GM23338 (cell line): ENCODE data around the gene CELA3A. TPM values are rescaled to one million over a fixed set of nuclear protein-coding genes. Genes with fewer than 3 reads are reported as not detected.

Source experiments
- ATAC-seq: fragments of 200-7000 bp; cut with Tn5 transposase; 3 replicates; pipeline ENCODE4 v1.9.1; 2020
- DNase-seq: peaks from one replicate; pipeline ENCODE4 v3.0.0-alpha.2; 2015; ENCODE audit warnings: low spot score
- H2AFZ ChIP-seq: fragments of 200-600 bp; sonication (generic); 2 replicates; pipeline ENCODE4 v1.8.0; 2016; ENCODE audit warnings: antibody characterized with exemption, mild to moderate bottlenecking, moderate library complexity
- H3F3A ChIP-seq: fragments of 200-600 bp; sonication (generic); replicated peaks from 2 replicates; pipeline ENCODE4 v1.8.0; 2017; ENCODE audit warnings: antibody characterized with exemption, mixed run types, low read depth
- H3K27ac ChIP-seq: fragments of 200-600 bp; sonication (generic); 2 replicates; pipeline ENCODE4 v1.6.1; 2016; ENCODE audit warnings: low read depth
- H3K27me3 ChIP-seq: fragments of 200-600 bp; sonication (generic); 2 replicates; pipeline ENCODE4 v1.8.0; 2016; ENCODE audit warnings: mild to moderate bottlenecking, mixed run types, moderate library complexity; ENCODE audit not compliant: insufficient read depth
- H3K36me3 ChIP-seq: fragments of 200-600 bp; sonication (generic); 2 replicates; pipeline ENCODE4 v1.8.0; 2016; ENCODE audit warnings: mild to moderate bottlenecking; ENCODE audit not compliant: insufficient read depth
- H3K4me1 ChIP-seq: fragments of 200-600 bp; sonication (generic); 2 replicates; pipeline ENCODE4 v1.8.0; 2016; ENCODE audit warnings: mild to moderate bottlenecking, moderate library complexity; ENCODE audit not compliant: insufficient read depth
- H3K4me2 ChIP-seq: fragments of 200-600 bp; sonication (generic); 2 replicates; pipeline ENCODE4 v1.7.1; 2017; ENCODE audit warnings: mixed run types
- H3K4me3 ChIP-seq: fragments of 200-600 bp; sonication (generic); 2 replicates; pipeline ENCODE4 v1.6.1; 2016; ENCODE audit warnings: mixed run types
- H3K79me2 ChIP-seq: fragments of 200-600 bp; sonication (generic); replicated peaks from 2 replicates; pipeline ENCODE4 v1.8.0; 2017; ENCODE audit warnings: mild to moderate bottlenecking; ENCODE audit not compliant: insufficient read depth
- H3K9me2 ChIP-seq: fragments of 200-600 bp; sonication (generic); 2 replicates; pipeline ENCODE4 v1.8.0; 2017; ENCODE audit not compliant: insufficient read depth
- H4K20me1 ChIP-seq: fragments of 200-600 bp; sonication (generic); replicated peaks from 2 replicates; pipeline ENCODE4 v1.8.0; 2017; ENCODE audit warnings: mild to moderate bottlenecking; ENCODE audit not compliant: insufficient read depth
- H3K27ac Mint-ChIP-seq: 2 replicates; pipeline ENCODE4 v1.8.0; 2020; ENCODE audit warnings: inconsistent platforms, mild to moderate bottlenecking, moderate library complexity, mixed read lengths
- H3K27me3 Mint-ChIP-seq: 3 replicates; pipeline ENCODE4 v1.8.0; 2022; ENCODE audit warnings: low read depth, mild to moderate bottlenecking, moderate library complexity, mixed read lengths, inconsistent platforms; ENCODE audit not compliant: insufficient read depth, poor library complexity
- H3K36me3 Mint-ChIP-seq: 3 replicates; pipeline ENCODE4 v1.8.0; 2021; ENCODE audit warnings: low read depth, mild to moderate bottlenecking, inconsistent platforms, moderate library complexity, mixed read lengths
- H3K4me1 Mint-ChIP-seq: 3 replicates; pipeline ENCODE4 v1.8.0; 2020; ENCODE audit warnings: mild to moderate bottlenecking, inconsistent platforms, mixed read lengths
- H3K4me3 Mint-ChIP-seq: 3 replicates; pipeline ENCODE4 v1.8.0; 2021; ENCODE audit warnings: moderate library complexity, mild to moderate bottlenecking, inconsistent platforms, mixed read lengths
- H3K9me3 Mint-ChIP-seq: 3 replicates; pipeline ENCODE4 v1.8.0; 2020; ENCODE audit warnings: moderate library complexity, mild to moderate bottlenecking, inconsistent platforms, mixed read lengths
- CREB1 ChIP-seq: fragments of 250-450 bp; sonication (Bioruptor Pico); IDR thresholded peaks from 2 replicates; pipeline ENCODE4 v1.5.0; 2020; ENCODE audit warnings: low read depth, mild to moderate bottlenecking, moderate library complexity
- EZH2 ChIP-seq: fragments of 200-600 bp; sonication (generic); IDR thresholded peaks from one replicate; pipeline ENCODE4 v1.8.0; 2017; ENCODE audit warnings: antibody characterized with exemption, mild to moderate bottlenecking, low read depth; ENCODE audit not compliant: unreplicated experiment
- EZH2phosphoT487 ChIP-seq: fragments of 200-600 bp; sonication (generic); IDR thresholded peaks from one replicate; pipeline ENCODE4 v1.8.1; 2018; ENCODE audit warnings: antibody characterized with exemption; ENCODE audit not compliant: unreplicated experiment
- JUNB ChIP-seq: IDR thresholded peaks from one replicate; pipeline ENCODE4 v1.6.1; 2016; ENCODE audit warnings: antibody characterized with exemption; ENCODE audit not compliant: unreplicated experiment
- NANOG ChIP-seq: IDR thresholded peaks from 2 replicates; pipeline ENCODE4 v1.6.1; 2016; ENCODE audit warnings: antibody characterized with exemption, borderline replicate concordance
- POLR2AphosphoS5 ChIP-seq: IDR thresholded peaks from 2 replicates; pipeline ENCODE4 v1.6.1; 2016; ENCODE audit warnings: antibody characterized with exemption, low read depth
- STAT1 ChIP-seq: IDR thresholded peaks from one replicate; pipeline ENCODE4 v1.6.1; 2016; ENCODE audit warnings: antibody characterized with exemption; ENCODE audit not compliant: unreplicated experiment
- ZNF114 ChIP-seq: fragments of 250-450 bp; sonication (Bioruptor Pico); IDR thresholded peaks from 2 replicates; pipeline ENCODE4 v1.5.0; 2020; ENCODE audit warnings: mild to moderate bottlenecking, moderate library complexity
- ZNF331 ChIP-seq: fragments of 250-450 bp; sonication (Bioruptor Pico); IDR thresholded peaks from 2 replicates; pipeline ENCODE4 v1.5.0; 2020; ENCODE audit warnings: low read depth, mild to moderate bottlenecking, moderate library complexity
- long read RNA-seq: library from polyadenylated mRNA; unstranded; transcript quantifications from one replicate; pipeline ENCODE4 v2.0.0, GENCODE V29; 2020; ENCODE audit not compliant: unreplicated experiment
- polyA plus RNA-seq: library from polyadenylated mRNA; unstranded; fragments of >200 nt; fragmentation: Nextera tagmentation; extraction: Ambion mirVana; gene quantifications from 2 replicates; pipeline ENCODE4 v1.2.1, GENCODE V29; 2016
- total RNA-seq: library from RNA; depleted of rRNA; stranded (reverse); fragments of >200 nt; shearing (Covaris generic); gene quantifications from 2 replicates; pipeline ENCODE4 v1.2.3, GENCODE V29; 2014; rRNA removed
- TF ChIP-seq, protein P1 (sequence below), 2 experiments: fragments of 200-600 bp in 1 of 2; sonication (generic) in 1 of 2; conservative IDR thresholded peaks; 2 replicates each; pipeline versions ENCODE4 v1.5.1 to v1.6.1; 2016 to 2017; ENCODE audit warnings: antibody characterized with exemption in 2 of 2, low read depth in 2 of 2, mild to moderate bottlenecking in 2 of 2, moderate library complexity in 1 of 2
- TF ChIP-seq, protein P2 (sequence below): fragments of 250-450 bp; sonication (Bioruptor Pico); IDR thresholded peaks from 2 replicates; pipeline ENCODE4 v1.5.0; 2020; ENCODE audit warnings: mild to moderate bottlenecking, moderate library complexity
- TF ChIP-seq, protein P3 (sequence below): IDR thresholded peaks from one replicate; pipeline ENCODE4 v1.6.1; 2018; ENCODE audit warnings: antibody characterized with exemption; ENCODE audit not compliant: unreplicated experiment
- TF ChIP-seq, protein P4 (sequence below): IDR thresholded peaks from 2 replicates; pipeline ENCODE4 v1.6.1; 2016; ENCODE audit warnings: antibody characterized with exemption

Gene CELA3A, protein sequence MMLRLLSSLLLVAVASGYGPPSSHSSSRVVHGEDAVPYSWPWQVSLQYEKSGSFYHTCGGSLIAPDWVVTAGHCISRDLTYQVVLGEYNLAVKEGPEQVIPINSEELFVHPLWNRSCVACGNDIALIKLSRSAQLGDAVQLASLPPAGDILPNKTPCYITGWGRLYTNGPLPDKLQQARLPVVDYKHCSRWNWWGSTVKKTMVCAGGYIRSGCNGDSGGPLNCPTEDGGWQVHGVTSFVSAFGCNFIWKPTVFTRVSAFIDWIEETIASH
- not detected in 2 replicates for total RNA-seq
- polyA plus RNA-seq = not detected in 2 replicates
- long read RNA-seq = 0 reads

DNA sequence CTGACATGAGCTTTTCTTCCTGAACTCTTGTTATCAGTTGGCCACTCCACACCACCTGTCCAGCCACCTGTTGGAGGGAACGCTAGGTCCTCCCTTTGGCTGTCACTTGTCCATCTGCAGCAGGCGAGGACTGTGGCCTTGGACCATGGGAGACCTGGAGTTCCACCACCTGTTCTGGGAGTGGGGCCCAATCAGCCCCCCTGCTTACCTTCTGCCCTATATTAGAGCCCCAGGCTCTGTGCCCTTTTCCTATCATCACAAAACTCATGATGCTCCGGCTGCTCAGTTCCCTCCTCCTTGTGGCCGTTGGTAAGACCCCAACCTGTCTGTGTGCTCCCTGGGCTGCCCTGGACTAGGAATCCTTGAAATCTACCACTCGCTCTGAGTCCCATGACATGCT, at the start of gene CELA3A:
Gene CELA3A, plus strand, starts transcription at position 249 of the 400 bp plus-strand sequence. Its CDS starts 18 bp downstream, at position 267.
- Mint-ChIP-seq H3K27me3 (peaks cover 2% of the 10 kb centered on the region), H3K36me3 (no peaks in the 10 kb centered on the region), H3K27ac (no peak within 1 kb of the TSS), H3K4me1 (peaks cover 9% of the 10 kb centered on the region), H3K9me3 (no peaks in the 10 kb centered on the region), H3K4me3 (no peak within 1 kb of the TSS)
- H3K9me2 ChIP-seq = no peaks in the 10 kb centered on the region
- H4K20me1 ChIP-seq = no peaks in the 10 kb centered on the region
- ATAC-seq = no peak
- H3K4me1 ChIP-seq = no peaks in the 10 kb centered on the region
- H3K27me3 ChIP-seq = no peaks in the 10 kb centered on the region
- no peaks in the 10 kb centered on the region for H3K36me3 ChIP-seq
- TF ChIP-seq ZNF331 (CRISPR knock-in tag) (no peak), NANOG (no peak), STAT1 (no peak), POLR2AphosphoS5 (no peak), EZH2phosphoT487 (no peak), JUNB (no peak), ZNF114 (CRISPR knock-in tag) (no peak), CREB1 (no peak), EZH2 (no peak)
- TF ChIP-seq, protein P1, sequence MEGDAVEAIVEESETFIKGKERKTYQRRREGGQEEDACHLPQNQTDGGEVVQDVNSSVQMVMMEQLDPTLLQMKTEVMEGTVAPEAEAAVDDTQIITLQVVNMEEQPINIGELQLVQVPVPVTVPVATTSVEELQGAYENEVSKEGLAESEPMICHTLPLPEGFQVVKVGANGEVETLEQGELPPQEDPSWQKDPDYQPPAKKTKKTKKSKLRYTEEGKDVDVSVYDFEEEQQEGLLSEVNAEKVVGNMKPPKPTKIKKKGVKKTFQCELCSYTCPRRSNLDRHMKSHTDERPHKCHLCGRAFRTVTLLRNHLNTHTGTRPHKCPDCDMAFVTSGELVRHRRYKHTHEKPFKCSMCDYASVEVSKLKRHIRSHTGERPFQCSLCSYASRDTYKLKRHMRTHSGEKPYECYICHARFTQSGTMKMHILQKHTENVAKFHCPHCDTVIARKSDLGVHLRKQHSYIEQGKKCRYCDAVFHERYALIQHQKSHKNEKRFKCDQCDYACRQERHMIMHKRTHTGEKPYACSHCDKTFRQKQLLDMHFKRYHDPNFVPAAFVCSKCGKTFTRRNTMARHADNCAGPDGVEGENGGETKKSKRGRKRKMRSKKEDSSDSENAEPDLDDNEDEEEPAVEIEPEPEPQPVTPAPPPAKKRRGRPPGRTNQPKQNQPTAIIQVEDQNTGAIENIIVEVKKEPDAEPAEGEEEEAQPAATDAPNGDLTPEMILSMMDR (conservative IDR thresholded peaks at IDR 0.05; ENCODE audit: low read depth in 2 of 2) = no peak
- TF ChIP-seq, protein P2, sequence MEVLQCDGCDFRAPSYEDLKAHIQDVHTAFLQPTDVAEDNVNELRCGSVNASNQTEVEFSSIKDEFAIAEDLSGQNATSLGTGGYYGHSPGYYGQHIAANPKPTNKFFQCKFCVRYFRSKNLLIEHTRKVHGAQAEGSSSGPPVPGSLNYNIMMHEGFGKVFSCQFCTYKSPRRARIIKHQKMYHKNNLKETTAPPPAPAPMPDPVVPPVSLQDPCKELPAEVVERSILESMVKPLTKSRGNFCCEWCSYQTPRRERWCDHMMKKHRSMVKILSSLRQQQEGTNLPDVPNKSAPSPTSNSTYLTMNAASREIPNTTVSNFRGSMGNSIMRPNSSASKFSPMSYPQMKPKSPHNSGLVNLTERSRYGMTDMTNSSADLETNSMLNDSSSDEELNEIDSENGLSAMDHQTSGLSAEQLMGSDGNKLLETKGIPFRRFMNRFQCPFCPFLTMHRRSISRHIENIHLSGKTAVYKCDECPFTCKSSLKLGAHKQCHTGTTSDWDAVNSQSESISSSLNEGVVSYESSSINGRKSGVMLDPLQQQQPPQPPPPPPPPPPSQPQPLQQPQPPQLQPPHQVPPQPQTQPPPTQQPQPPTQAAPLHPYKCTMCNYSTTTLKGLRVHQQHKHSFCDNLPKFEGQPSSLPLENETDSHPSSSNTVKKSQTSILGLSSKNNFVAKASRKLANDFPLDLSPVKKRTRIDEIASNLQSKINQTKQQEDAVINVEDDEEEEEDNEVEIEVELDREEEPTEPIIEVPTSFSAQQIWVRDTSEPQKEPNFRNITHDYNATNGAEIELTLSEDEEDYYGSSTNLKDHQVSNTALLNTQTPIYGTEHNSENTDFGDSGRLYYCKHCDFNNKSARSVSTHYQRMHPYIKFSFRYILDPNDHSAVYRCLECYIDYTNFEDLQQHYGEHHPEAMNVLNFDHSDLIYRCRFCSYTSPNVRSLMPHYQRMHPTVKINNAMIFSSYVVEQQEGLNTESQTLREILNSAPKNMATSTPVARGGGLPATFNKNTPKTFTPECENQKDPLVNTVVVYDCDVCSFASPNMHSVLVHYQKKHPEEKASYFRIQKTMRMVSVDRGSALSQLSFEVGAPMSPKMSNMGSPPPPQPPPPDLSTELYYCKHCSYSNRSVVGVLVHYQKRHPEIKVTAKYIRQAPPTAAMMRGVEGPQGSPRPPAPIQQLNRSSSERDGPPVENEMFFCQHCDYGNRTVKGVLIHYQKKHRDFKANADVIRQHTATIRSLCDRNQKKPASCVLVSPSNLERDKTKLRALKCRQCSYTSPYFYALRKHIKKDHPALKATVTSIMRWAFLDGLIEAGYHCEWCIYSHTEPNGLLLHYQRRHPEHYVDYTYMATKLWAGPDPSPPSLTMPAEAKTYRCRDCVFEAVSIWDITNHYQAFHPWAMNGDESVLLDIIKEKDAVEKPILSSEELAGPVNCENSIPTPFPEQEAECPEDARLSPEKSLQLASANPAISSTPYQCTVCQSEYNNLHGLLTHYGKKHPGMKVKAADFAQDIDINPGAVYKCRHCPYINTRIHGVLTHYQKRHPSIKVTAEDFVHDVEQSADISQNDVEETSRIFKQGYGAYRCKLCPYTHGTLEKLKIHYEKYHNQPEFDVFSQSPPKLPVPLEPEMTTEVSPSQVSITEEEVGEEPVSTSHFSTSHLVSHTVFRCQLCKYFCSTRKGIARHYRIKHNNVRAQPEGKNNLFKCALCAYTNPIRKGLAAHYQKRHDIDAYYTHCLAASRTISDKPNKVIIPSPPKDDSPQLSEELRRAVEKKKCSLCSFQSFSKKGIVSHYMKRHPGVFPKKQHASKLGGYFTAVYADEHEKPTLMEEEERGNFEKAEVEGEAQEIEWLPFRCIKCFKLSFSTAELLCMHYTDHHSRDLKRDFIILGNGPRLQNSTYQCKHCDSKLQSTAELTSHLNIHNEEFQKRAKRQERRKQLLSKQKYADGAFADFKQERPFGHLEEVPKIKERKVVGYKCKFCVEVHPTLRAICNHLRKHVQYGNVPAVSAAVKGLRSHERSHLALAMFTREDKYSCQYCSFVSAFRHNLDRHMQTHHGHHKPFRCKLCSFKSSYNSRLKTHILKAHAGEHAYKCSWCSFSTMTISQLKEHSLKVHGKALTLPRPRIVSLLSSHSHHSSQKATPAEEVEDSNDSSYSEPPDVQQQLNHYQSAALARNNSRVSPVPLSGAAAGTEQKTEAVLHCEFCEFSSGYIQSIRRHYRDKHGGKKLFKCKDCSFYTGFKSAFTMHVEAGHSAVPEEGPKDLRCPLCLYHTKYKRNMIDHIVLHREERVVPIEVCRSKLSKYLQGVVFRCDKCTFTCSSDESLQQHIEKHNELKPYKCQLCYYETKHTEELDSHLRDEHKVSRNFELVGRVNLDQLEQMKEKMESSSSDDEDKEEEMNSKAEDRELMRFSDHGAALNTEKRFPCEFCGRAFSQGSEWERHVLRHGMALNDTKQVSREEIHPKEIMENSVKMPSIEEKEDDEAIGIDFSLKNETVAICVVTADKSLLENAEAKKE (CRISPR knock-in tag) = no peak
- TF ChIP-seq, protein P3, sequence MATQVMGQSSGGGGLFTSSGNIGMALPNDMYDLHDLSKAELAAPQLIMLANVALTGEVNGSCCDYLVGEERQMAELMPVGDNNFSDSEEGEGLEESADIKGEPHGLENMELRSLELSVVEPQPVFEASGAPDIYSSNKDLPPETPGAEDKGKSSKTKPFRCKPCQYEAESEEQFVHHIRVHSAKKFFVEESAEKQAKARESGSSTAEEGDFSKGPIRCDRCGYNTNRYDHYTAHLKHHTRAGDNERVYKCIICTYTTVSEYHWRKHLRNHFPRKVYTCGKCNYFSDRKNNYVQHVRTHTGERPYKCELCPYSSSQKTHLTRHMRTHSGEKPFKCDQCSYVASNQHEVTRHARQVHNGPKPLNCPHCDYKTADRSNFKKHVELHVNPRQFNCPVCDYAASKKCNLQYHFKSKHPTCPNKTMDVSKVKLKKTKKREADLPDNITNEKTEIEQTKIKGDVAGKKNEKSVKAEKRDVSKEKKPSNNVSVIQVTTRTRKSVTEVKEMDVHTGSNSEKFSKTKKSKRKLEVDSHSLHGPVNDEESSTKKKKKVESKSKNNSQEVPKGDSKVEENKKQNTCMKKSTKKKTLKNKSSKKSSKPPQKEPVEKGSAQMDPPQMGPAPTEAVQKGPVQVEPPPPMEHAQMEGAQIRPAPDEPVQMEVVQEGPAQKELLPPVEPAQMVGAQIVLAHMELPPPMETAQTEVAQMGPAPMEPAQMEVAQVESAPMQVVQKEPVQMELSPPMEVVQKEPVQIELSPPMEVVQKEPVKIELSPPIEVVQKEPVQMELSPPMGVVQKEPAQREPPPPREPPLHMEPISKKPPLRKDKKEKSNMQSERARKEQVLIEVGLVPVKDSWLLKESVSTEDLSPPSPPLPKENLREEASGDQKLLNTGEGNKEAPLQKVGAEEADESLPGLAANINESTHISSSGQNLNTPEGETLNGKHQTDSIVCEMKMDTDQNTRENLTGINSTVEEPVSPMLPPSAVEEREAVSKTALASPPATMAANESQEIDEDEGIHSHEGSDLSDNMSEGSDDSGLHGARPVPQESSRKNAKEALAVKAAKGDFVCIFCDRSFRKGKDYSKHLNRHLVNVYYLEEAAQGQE = no peak
- TF ChIP-seq, protein P4, sequence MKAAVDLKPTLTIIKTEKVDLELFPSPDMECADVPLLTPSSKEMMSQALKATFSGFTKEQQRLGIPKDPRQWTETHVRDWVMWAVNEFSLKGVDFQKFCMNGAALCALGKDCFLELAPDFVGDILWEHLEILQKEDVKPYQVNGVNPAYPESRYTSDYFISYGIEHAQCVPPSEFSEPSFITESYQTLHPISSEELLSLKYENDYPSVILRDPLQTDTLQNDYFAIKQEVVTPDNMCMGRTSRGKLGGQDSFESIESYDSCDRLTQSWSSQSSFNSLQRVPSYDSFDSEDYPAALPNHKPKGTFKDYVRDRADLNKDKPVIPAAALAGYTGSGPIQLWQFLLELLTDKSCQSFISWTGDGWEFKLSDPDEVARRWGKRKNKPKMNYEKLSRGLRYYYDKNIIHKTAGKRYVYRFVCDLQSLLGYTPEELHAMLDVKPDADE = no peak
- H3K4me3 ChIP-seq = no peak within 1 kb of the TSS
- DNase-seq = no peak
- no peaks in the 10 kb centered on the region for H3F3A ChIP-seq
- no peak within 1 kb of the TSS for H3K27ac ChIP-seq
- no peak within 1 kb of the TSS for H3K4me2 ChIP-seq
- H3K79me2 ChIP-seq = no peaks in the 10 kb centered on the region
- no peak within 1 kb of the TSS for H2AFZ ChIP-seq
